ENCODE measurements around the gene ARHGAP24. TPM values are rescaled to one million over a fixed set of nuclear protein-coding genes. Genes with fewer than 3 reads are reported as not detected.

ARHGAP24 gene
- total and polyA plus RNA-seq, 10 of the 15 experiments (the other 5 are each of a cell fraction or from before 2014, with no cell fraction given), result 0.10 to 4.2 (median 0.52) TPM

DNA sequence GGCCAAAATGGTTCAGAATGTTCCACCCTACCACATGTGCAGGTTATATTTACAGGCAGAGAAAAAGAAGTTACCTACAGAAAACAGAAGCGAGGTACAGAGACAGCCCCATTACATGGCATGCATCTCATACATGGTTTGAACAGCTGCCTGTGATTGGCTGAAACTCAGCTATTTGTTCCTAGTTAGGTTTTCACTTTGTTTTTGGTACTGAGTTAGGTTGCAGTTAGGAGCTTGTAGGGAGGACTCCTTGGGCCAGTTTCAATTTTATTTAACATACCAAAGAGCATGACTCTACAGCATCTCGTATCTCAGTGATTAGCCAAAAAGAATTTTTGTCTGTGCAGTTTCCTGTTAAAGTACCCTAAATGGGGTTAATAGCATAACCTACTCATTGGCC, 492.9 kb downstream of the ARHGAP24 start:
- WGBS (ENCODE audit: insufficient coverage, insufficient replicate concordance, low lambda C conversion rate, missing lambda C conversion rate), result 7% methylated on average over 2 of the region's 2 CpGs
- ChIA-PET SMC1A (ENCODE audit: uncharacterized antibody, unreplicated experiment) (interaction anchor here (1.0 to 2.7 kb wide), 4 partner anchors 14 to 820 kb away, joined by 3 to 11 read pairs (median 6); no protein-coding TSS in a partner anchor), RAD21 (ENCODE audit: unreplicated experiment) (interaction anchor here (1.0 to 1.4 kb wide), 2 partner anchors 47 to 883 kb away, joined by 4 read pairs; no protein-coding TSS in a partner anchor), CTCF (interaction anchor here (0.9 to 3.1 kb wide), 4 partner anchors 42 to 884 kb away, joined by 3 to 13 read pairs (median 9); no protein-coding TSS in a partner anchor), POLR2A (no interaction called here)
- Histone ChIP-seq H3K9me3 (replicated peaks; ENCODE audit: control insufficient read depth, insufficient read depth, low read length) (no peaks in the 10 kb centered on the region), H3K27ac (ENCODE audit: control insufficient read depth, insufficient read depth) (no peak overlapping the region), H4K20me1 (ENCODE audit: control insufficient read depth, insufficient read depth) (no peaks in the 10 kb centered on the region), H3K4me3 (no peak overlapping the region), H3K4me2 (ENCODE audit: control insufficient read depth, insufficient read depth) (no peak overlapping the region), H3K4me1 (ENCODE audit: control insufficient read depth, insufficient read depth, low read length) (no peaks in the 10 kb centered on the region), H3K36me3 (ENCODE audit: control insufficient read depth in 2 of 2, insufficient read depth in 2 of 2, low read length in 1 of 2) (no peaks in the 10 kb centered on the region), H2AFZ (ENCODE audit: control insufficient read depth, low read depth, low read length) (no peak overlapping the region), H3K79me2 (ENCODE audit: control insufficient read depth, insufficient read depth, low read length) (no peaks in the 10 kb centered on the region), H3K9ac (ENCODE audit: control insufficient read depth, insufficient read depth, low read length) (no peak overlapping the region), H3K27me3 (replicated peaks in 1 of 2; ENCODE audit: control insufficient read depth in 2 of 2, insufficient read depth in 2 of 2, low read length in 1 of 2) (no peaks in the 10 kb centered on the region)
- in situ Hi-C loops (cut with MboI), result no loop called here
- TF ChIP-seq SP1 (IDR thresholded peaks at IDR 0.05; ENCODE audit: low read depth, low read length) (no peak), NFXL1 (IDR thresholded peaks at IDR 0.05; ENCODE audit: borderline replicate concordance) (no peak), MXI1 (IDR thresholded peaks at IDR 0.05; ENCODE audit: low read depth, low read length) (no peak), ZZZ3 (IDR thresholded peaks at IDR 0.05; ENCODE audit: control insufficient read depth, insufficient read length, low read depth) (no peak)
- intact Hi-C loops (cut with micrococcal nuclease; ENCODE audit: unreplicated experiment), result loop anchor here (2.0 to 10.0 kb wide), 5 partner anchors 74 to 883 kb away; no protein-coding TSS in a partner anchor
- FAIRE-seq (no peak), DNase-seq (ENCODE audit: low read depth, low spot score) (no peak), ATAC-seq (no peak; the same call in 2 of the 3 replicates)
- BruUV-seq (replicated peaks), result no TSS peak

GRCh38 chr4:85968945-85969819, 494.2 kb downstream of the ARHGAP24 start:
- Histone ChIP-seq H3K36me3 (ENCODE audit: control insufficient read depth in 2 of 2, insufficient read depth in 2 of 2, low read length in 1 of 2) (no peaks in the 10 kb centered on the region), H3K4me2 (ENCODE audit: control insufficient read depth, insufficient read depth) (no peak overlapping the region), H3K4me1 (ENCODE audit: control insufficient read depth, insufficient read depth, low read length) (no peaks in the 10 kb centered on the region), H3K27ac (ENCODE audit: control insufficient read depth, insufficient read depth) (no peak overlapping the region), H2AFZ (ENCODE audit: control insufficient read depth, low read depth, low read length) (no peak overlapping the region), H4K20me1 (ENCODE audit: control insufficient read depth, insufficient read depth) (no peaks in the 10 kb centered on the region), H3K9me3 (replicated peaks; ENCODE audit: control insufficient read depth, insufficient read depth, low read length) (no peaks in the 10 kb centered on the region), H3K4me3 (no peak overlapping the region), H3K79me2 (ENCODE audit: control insufficient read depth, insufficient read depth, low read length) (no peaks in the 10 kb centered on the region), H3K27me3 (replicated peaks in 1 of 2; ENCODE audit: control insufficient read depth in 2 of 2, insufficient read depth in 2 of 2, low read length in 1 of 2) (no peaks in the 10 kb centered on the region), H3K9ac (ENCODE audit: control insufficient read depth, insufficient read depth, low read length) (no peak overlapping the region)
- RAD21 ChIA-PET (ENCODE audit: unreplicated experiment), result interaction anchor here (0.6 to 1.2 kb wide), 5 partner anchors 35 to 170 kb away, joined by 3 to 6 read pairs (median 3); no protein-coding TSS in a partner anchor
- SMC1A ChIA-PET (ENCODE audit: uncharacterized antibody, unreplicated experiment), result interaction anchor here (0.7 to 2.7 kb wide), 6 partner anchors 15 to 884 kb away, joined by 3 to 11 read pairs (median 4); no protein-coding TSS in a partner anchor
- ATAC-seq (peak; percentile 78), FAIRE-seq (peak; percentile 84), DNase-seq (ENCODE audit: low read depth, low spot score) (no peak)
- TF ChIP-seq CTCF (IDR thresholded peaks at IDR 0.05 in 2 of 3, conservative IDR thresholded peaks at IDR 0.05 in 1 of 3; ENCODE audit: control insufficient read depth in 2 of 3, extremely low read depth in 1 of 3, insufficient read depth in 1 of 3, low read depth in 3 of 3, low read length in 3 of 3) (peak; percentile 40 to 59 (median 51); a peak in 5 of 6 replicates), CBX5 (IDR thresholded peaks at IDR 0.05; ENCODE audit: low read depth) (no peak), RAD21 (IDR thresholded peaks at IDR 0.05; ENCODE audit: insufficient read depth, low read depth, low read length) (peak; percentile 68), TARDBP (IDR thresholded peaks at IDR 0.05; ENCODE audit: borderline replicate concordance) (no peak), SMC3 (IDR thresholded peaks at IDR 0.05; ENCODE audit: borderline replicate concordance, low read length) (peak; percentile 53; the same call in 1 of the 2 replicates)
- TF ChIP-seq, protein P1, sequence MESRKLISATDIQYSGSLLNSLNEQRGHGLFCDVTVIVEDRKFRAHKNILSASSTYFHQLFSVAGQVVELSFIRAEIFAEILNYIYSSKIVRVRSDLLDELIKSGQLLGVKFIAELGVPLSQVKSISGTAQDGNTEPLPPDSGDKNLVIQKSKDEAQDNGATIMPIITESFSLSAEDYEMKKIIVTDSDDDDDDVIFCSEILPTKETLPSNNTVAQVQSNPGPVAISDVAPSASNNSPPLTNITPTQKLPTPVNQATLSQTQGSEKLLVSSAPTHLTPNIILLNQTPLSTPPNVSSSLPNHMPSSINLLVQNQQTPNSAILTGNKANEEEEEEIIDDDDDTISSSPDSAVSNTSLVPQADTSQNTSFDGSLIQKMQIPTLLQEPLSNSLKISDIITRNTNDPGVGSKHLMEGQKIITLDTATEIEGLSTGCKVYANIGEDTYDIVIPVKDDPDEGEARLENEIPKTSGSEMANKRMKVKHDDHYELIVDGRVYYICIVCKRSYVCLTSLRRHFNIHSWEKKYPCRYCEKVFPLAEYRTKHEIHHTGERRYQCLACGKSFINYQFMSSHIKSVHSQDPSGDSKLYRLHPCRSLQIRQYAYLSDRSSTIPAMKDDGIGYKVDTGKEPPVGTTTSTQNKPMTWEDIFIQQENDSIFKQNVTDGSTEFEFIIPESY (IDR thresholded peaks at IDR 0.05), result no peak
- in situ Hi-C loops (cut with MboI) (no loop called here), intact Hi-C loops (cut with micrococcal nuclease; ENCODE audit: unreplicated experiment) (loop anchor here (2.0 to 10.0 kb wide), 5 partner anchors 73 to 884 kb away; no protein-coding TSS in a partner anchor)
- CTCF ChIA-PET, result interaction anchor here (0.7 to 3.1 kb wide), 20 partner anchors 10 to 884 kb away, joined by 3 to 13 read pairs (median 4); no protein-coding TSS in a partner anchor
- 18% methylated on average over 3 of the region's 3 CpGs for WGBS (ENCODE audit: insufficient coverage, insufficient replicate concordance, low lambda C conversion rate, missing lambda C conversion rate)
- BruUV-seq (replicated peaks), result no TSS peak
- POLR2A ChIA-PET, result no interaction called here
